ENCODE results near the gene TTC33.

- TF ChIP-seq, protein P1, sequence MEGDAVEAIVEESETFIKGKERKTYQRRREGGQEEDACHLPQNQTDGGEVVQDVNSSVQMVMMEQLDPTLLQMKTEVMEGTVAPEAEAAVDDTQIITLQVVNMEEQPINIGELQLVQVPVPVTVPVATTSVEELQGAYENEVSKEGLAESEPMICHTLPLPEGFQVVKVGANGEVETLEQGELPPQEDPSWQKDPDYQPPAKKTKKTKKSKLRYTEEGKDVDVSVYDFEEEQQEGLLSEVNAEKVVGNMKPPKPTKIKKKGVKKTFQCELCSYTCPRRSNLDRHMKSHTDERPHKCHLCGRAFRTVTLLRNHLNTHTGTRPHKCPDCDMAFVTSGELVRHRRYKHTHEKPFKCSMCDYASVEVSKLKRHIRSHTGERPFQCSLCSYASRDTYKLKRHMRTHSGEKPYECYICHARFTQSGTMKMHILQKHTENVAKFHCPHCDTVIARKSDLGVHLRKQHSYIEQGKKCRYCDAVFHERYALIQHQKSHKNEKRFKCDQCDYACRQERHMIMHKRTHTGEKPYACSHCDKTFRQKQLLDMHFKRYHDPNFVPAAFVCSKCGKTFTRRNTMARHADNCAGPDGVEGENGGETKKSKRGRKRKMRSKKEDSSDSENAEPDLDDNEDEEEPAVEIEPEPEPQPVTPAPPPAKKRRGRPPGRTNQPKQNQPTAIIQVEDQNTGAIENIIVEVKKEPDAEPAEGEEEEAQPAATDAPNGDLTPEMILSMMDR (IDR thresholded peaks at IDR 0.05; ENCODE audit: low read depth, low read length), result no peak
- no peak for TF ChIP-seq EZH2phosphoT487 (IDR thresholded peaks at IDR 0.05; ENCODE audit: low read depth)
Observed at GRCh38 chr5:40572391-40572790, 183.4 kb downstream of the TTC33 start.

Data from OCI-LY3 (cell line).